Endothelial cell of umbilical vein (primary cell): Measurements from ENCODE around the gene SLC41A3. TPM values are rescaled to one million over a fixed set of nuclear protein-coding genes. Genes with fewer than 3 reads are reported as not detected.

Experiments
- BruUV-seq: library from RNA; stranded (reverse); fragments of 400-500 nt; replicated peaks from 2 replicates; lab custom pipeline; 2021; lab: Mats Ljungman, UMichigan
- CTCF ChIA-PET: fragments of 300-600, 350-600 bp; sonication (Branson Sonifier 250); formaldehyde crosslinking; loops from one replicate; lab custom pipeline; 2021; ENCODE audit warnings: antibody characterized with exemption, inconsistent platforms; lab: Charles Lee
- POLR2A ChIA-PET: fragments of 300-600, 350-600 bp; sonication (Branson Sonifier 250); formaldehyde crosslinking; loops from one replicate; lab custom pipeline; 2021; ENCODE audit warnings: antibody characterized with exemption, inconsistent platforms; lab: Charles Lee
- DNase-seq: peaks from one replicate; pipeline ENCODE4 v3.0.0-alpha.2; 2011; ENCODE audit warnings: low read depth, low spot score
- FAIRE-seq: peaks from 2 replicates; lab custom pipeline; 2011; peaks lifted over from hg19 to GRCh38; lab: Jason Lieb, UNC
- H2AFZ ChIP-seq: 2 replicates; pipeline ENCODE4 v1.6.0; 2012; ENCODE audit warnings: low read depth, low read length, control low read depth, inconsistent platforms
- H3K27ac ChIP-seq: 2 replicates; pipeline ENCODE4 v1.5.1; 2011; ENCODE audit warnings: low read depth, mild to moderate bottlenecking, control low read depth, low read length, moderate library complexity; ENCODE audit not compliant: insufficient read depth
- H3K27me3 ChIP-seq, 2 experiments: 2 replicates each; pipeline versions ENCODE4 v1.6.0 to v1.6.1; 2011; ENCODE audit warnings: low read length in 2 of 2, mixed read lengths in 1 of 2; ENCODE audit not compliant: control insufficient read depth in 2 of 2, insufficient read depth in 2 of 2
- H3K36me3 ChIP-seq, 2 experiments: 2 replicates in 1 of 2; 3 replicates in 1 of 2; pipeline ENCODE4 v1.5.1; 2011; ENCODE audit warnings: low read length in 2 of 2, mild to moderate bottlenecking in 1 of 2, moderate library complexity in 1 of 2; ENCODE audit not compliant: control insufficient read depth in 2 of 2, insufficient read depth in 2 of 2; ENCODE audit errors: extremely low read depth in 1 of 2
- H3K4me1 ChIP-seq: 3 replicates; pipeline ENCODE4 v1.5.1; 2011; ENCODE audit warnings: mild to moderate bottlenecking, low read length; ENCODE audit not compliant: control insufficient read depth, insufficient read depth; ENCODE audit errors: extremely low read depth
- H3K4me2 ChIP-seq: 2 replicates; pipeline ENCODE4 v1.6.1; 2011; ENCODE audit warnings: low read length, control low read depth, mixed read lengths; ENCODE audit not compliant: insufficient read depth
- H3K4me3 ChIP-seq, 3 experiments: fragments of 200-600 bp in 1 of 3; sonication (generic), shearing (Covaris generic) in 1 of 3; replicated peaks in 1 of 3; 2 replicates each; pipeline ENCODE4 v1.5.1; 2011 to 2016; ENCODE audit warnings: control low read depth in 3 of 3, low read length in 3 of 3, mild to moderate bottlenecking in 2 of 3, inconsistent platforms in 1 of 3, low read depth in 1 of 3, moderate library complexity in 1 of 3; ENCODE audit not compliant: insufficient read depth in 1 of 3
- H3K79me2 ChIP-seq: 2 replicates; pipeline ENCODE4 v1.6.0; 2012; ENCODE audit warnings: low read length, inconsistent platforms; ENCODE audit not compliant: control insufficient read depth, insufficient read depth
- H3K9ac ChIP-seq: replicated peaks from 2 replicates; pipeline ENCODE3; 2011; ENCODE audit warnings: low read length, control low read depth; ENCODE audit not compliant: insufficient read depth; ENCODE audit errors: extremely low read depth
- H3K9me1 ChIP-seq: replicated peaks from 3 replicates; pipeline ENCODE4 v1.6.0; 2011; ENCODE audit warnings: mild to moderate bottlenecking, low read length; ENCODE audit not compliant: control insufficient read depth, insufficient read depth; ENCODE audit errors: extremely low read depth
- H3K9me3 ChIP-seq: replicated peaks from 2 replicates; pipeline ENCODE4 v1.5.1; 2012; ENCODE audit warnings: low read length, inconsistent platforms; ENCODE audit not compliant: control insufficient read depth, insufficient read depth
- H4K20me1 ChIP-seq: replicated peaks from 2 replicates; pipeline ENCODE3; 2011; ENCODE audit warnings: mild to moderate bottlenecking, low read length; ENCODE audit not compliant: control insufficient read depth, insufficient read depth; ENCODE audit errors: extremely low read depth
- EZH2 ChIP-seq: IDR thresholded peaks from 2 replicates; pipeline ENCODE4 v1.6.1; 2012; ENCODE audit warnings: borderline replicate concordance, low read depth, mild to moderate bottlenecking, moderate library complexity, low read length, inconsistent platforms; ENCODE audit not compliant: severe bottlenecking
- FOS ChIP-seq: IDR thresholded peaks from 2 replicates; pipeline ENCODE4 v1.6.1; 2011; ENCODE audit warnings: mild to moderate bottlenecking, low read length, moderate library complexity, borderline replicate concordance; ENCODE audit not compliant: insufficient read depth
- GATA2 ChIP-seq: IDR thresholded peaks from 2 replicates; pipeline ENCODE4 v1.7.0; 2011; ENCODE audit warnings: low read depth, mild to moderate bottlenecking, moderate library complexity, mixed read lengths, low read length; ENCODE audit not compliant: insufficient read length, insufficient read depth
- JUN ChIP-seq: IDR thresholded peaks from 2 replicates; pipeline ENCODE4 v1.6.1; 2011; ENCODE audit warnings: borderline replicate concordance, low read depth; ENCODE audit not compliant: insufficient read length, insufficient read depth
- MYC ChIP-seq: IDR thresholded peaks from one replicate; pipeline ENCODE4 v1.6.1; 2011; ENCODE audit warnings: mild to moderate bottlenecking, low read depth, low read length
- POLR2A ChIP-seq: IDR thresholded peaks from 2 replicates; pipeline ENCODE4 v1.6.1; 2012; ENCODE audit warnings: low read depth, mild to moderate bottlenecking, control low read depth, low read length
- POLR2AphosphoS5 ChIP-seq: IDR thresholded peaks from 2 replicates; pipeline ENCODE4 v1.6.1; 2012; ENCODE audit warnings: low read depth, mild to moderate bottlenecking, control low read depth, low read length, moderate library complexity; ENCODE audit not compliant: insufficient read depth
- dilution Hi-C: fragments of 300-500 bp; cut with MboI; formaldehyde crosslinking; loops from one replicate; pipeline ENCODE4 v1.15.0; 2019; ENCODE audit warnings: low sequenced_read_pairs; ENCODE audit not compliant: extremely low pct_ligation_motif_present
- intact Hi-C: fragments of 100-400 bp; cut with micrococcal nuclease; formaldehyde crosslinking; loops from one replicate; pipeline ENCODE4 v1.10.0; 2022
- polyA plus RNA-seq, 4 experiments: library from polyadenylated mRNA; depleted of rRNA in 3 of 4; stranded (reverse) in 3 of 4; unstranded in 1 of 4; fragments of >200 nt; gene quantifications; 2 replicates each; pipeline versions ENCODE4 v1.2.1 to v1.2.3, GENCODE V29; 2011 to 2012; ENCODE audit warnings: missing spikeins in 1 of 4
- total RNA-seq: library from RNA; stranded (reverse); gene quantifications from 2 replicates; pipeline ENCODE4 v1.2.3, GENCODE V29; 2021
- TF ChIP-seq, protein P1 (sequence below): IDR thresholded peaks from 2 replicates; pipeline ENCODE4 v1.6.1; 2011; ENCODE audit not compliant: insufficient read depth, insufficient read length
- TF ChIP-seq, protein P2 (sequence below), 2 donors: IDR thresholded peaks; 1 replicate in 1 of 2; 2 replicates in 1 of 2; pipeline ENCODE4 v1.5.1; 2011; ENCODE audit warnings: low read length in 2 of 2, mild to moderate bottlenecking in 2 of 2, moderate library complexity in 2 of 2, control low read depth in 1 of 2, inconsistent platforms in 1 of 2, low read depth in 1 of 2; ENCODE audit not compliant: insufficient read depth in 1 of 2; ENCODE audit errors: extremely low read depth in 1 of 2

SLC41A3 gene
- total and polyA plus RNA-seq, 2 donors (not counting 3 experiments of a cell fraction or from before 2014, with no cell fraction given): 52.5 to 118 TPM

DNA sequence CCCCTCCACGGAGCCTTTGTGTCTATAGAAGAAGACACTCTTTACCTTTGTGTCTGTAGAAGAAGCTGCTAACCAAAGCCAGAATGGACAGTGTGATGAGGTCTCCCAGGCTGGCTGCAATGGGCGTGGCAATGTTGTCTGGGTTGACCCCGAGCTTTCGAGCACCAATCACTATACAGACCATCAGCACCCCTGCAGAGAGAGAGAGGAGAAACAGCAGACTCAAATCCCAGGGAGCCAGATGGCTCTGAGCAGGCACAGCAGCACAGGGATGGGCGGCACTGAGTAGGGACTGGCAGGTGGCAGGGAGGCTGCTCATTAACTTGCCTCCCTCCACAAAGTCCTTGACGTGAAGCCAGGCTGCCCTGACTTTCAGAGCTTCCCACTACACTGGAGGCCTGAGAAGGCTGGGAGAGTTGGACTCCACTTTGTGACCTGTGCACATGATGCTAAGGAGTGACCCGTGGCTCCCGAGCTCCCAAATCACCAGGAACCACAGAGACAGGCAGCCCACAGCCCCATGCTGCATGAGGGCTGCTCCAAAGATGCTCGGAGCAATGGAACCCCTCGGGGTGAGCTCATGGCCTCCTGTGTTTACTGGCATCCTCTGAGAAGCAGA lies 61.1 kb downstream of the SLC41A3 start:
- dilution Hi-C loops (no loop called here), intact Hi-C loops (no loop called here)
- no peak for TF ChIP-seq EZH2
- no peak for TF ChIP-seq MYC
- TF ChIP-seq, protein P1, sequence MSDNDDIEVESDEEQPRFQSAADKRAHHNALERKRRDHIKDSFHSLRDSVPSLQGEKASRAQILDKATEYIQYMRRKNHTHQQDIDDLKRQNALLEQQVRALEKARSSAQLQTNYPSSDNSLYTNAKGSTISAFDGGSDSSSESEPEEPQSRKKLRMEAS: no peak
- no peak for TF ChIP-seq GATA2
- Histone ChIP-seq H3K36me3 (peaks cover 0 to 7% of the 10 kb centered on the region in 2 experiments), H3K4me2 (no peak overlapping the region), H3K4me1 (no peaks in the 10 kb centered on the region), H3K4me3 (no peak overlapping the region), H2AFZ (no peak overlapping the region), H4K20me1 (no peaks in the 10 kb centered on the region), H3K79me2 (no peaks in the 10 kb centered on the region), H3K9me1 (no peaks in the 10 kb centered on the region), H3K27ac (no peak overlapping the region), H3K27me3 (no peaks in the 10 kb centered on the region), H3K9ac (no peak overlapping the region), H3K9me3 (no peaks in the 10 kb centered on the region)
- ChIA-PET POLR2A (no interaction called here), CTCF (no interaction called here)
- FAIRE-seq: no peak
- BruUV-seq: no TSS peak
- no peak for DNase-seq

DNA sequence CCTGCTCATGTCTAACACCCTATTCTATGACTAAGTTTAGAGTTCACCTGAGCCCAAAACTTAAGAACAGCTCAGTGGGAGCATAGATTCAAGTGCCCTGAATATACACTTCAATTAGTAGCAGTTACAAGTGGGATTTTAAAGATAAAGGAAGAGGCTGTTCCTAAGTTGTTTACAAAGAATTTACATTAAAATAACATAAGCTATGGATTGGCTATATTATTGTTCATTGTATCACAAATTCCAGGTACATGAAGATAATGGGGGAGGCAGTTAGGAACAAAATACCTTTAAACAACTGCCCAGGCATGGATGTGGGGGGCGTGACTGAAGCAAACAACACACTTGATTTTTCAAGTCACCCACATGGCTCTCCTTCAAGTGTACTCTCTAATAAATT lies 62.2 kb downstream of the SLC41A3 start:
- dilution Hi-C loops: no loop called here

More for the DNA sequence above, 62.2 kb downstream of the SLC41A3 start:
- no peaks in the 10 kb centered on the region for H3K4me1 ChIP-seq
- H3K9me3 ChIP-seq: no peaks in the 10 kb centered on the region
- H4K20me1 ChIP-seq: no peaks in the 10 kb centered on the region
- no peak overlapping the region for H3K9ac ChIP-seq
- no peak overlapping the region for H3K4me2 ChIP-seq
- peaks cover 0 to 7% of the 10 kb centered on the region in 2 experiments for H3K36me3 ChIP-seq
- ChIA-PET CTCF (no interaction called here), POLR2A (no interaction called here)
- H3K27ac ChIP-seq: no peak overlapping the region
- intact Hi-C loops: no loop called here
- no peak for TF ChIP-seq FOS
- no peak for TF ChIP-seq MYC
- TF ChIP-seq JUN: no peak
- TF ChIP-seq, protein P2, sequence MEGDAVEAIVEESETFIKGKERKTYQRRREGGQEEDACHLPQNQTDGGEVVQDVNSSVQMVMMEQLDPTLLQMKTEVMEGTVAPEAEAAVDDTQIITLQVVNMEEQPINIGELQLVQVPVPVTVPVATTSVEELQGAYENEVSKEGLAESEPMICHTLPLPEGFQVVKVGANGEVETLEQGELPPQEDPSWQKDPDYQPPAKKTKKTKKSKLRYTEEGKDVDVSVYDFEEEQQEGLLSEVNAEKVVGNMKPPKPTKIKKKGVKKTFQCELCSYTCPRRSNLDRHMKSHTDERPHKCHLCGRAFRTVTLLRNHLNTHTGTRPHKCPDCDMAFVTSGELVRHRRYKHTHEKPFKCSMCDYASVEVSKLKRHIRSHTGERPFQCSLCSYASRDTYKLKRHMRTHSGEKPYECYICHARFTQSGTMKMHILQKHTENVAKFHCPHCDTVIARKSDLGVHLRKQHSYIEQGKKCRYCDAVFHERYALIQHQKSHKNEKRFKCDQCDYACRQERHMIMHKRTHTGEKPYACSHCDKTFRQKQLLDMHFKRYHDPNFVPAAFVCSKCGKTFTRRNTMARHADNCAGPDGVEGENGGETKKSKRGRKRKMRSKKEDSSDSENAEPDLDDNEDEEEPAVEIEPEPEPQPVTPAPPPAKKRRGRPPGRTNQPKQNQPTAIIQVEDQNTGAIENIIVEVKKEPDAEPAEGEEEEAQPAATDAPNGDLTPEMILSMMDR (IDR thresholded peaks at IDR 0.05; ENCODE audit: extremely low read depth in 1 of 2, insufficient read depth in 1 of 2, low read depth in 1 of 2, low read length in 2 of 2): no peak
- TF ChIP-seq GATA2: no peak
- TF ChIP-seq POLR2AphosphoS5: no peak
- no peak for TF ChIP-seq EZH2
- TF ChIP-seq, protein P1: no peak
- TF ChIP-seq POLR2A: no peak
- no peaks in the 10 kb centered on the region for H3K27me3 ChIP-seq
- H3K4me3 ChIP-seq: no peak overlapping the region
- DNase-seq (no peak), FAIRE-seq (no peak)
- H3K79me2 ChIP-seq: no peaks in the 10 kb centered on the region
- BruUV-seq: no TSS peak
- H2AFZ ChIP-seq: no peak overlapping the region
- H3K9me1 ChIP-seq: no peaks in the 10 kb centered on the region
